Choroid plexus epithelial cell (primary cell): ENCODE measurements around the gene MAP7D2.
"Not testable (repeated sequence)": the region's sequence is repeated elsewhere in the genome, so short reads cannot be mapped to it uniquely, and the experiment has no call there.

Experiments
- DNase-seq: peaks from one replicate; pipeline ENCODE4 v3.0.0-alpha.2; 2010; ENCODE audit warnings: low read depth
- H3K4me3 ChIP-seq: 2 replicates; pipeline ENCODE4 v1.5.1; 2011; ENCODE audit warnings: low read depth, mild to moderate bottlenecking, control low read depth, low read length, moderate library complexity
- CTCF ChIP-seq: conservative IDR thresholded peaks from 2 replicates; pipeline ENCODE4 v1.5.1; 2011; ENCODE audit warnings: low read depth, mild to moderate bottlenecking, control low read depth, inconsistent platforms, low read length, moderate library complexity

MAP7D2 gene

GRCh38 chrX:20132666-20133065, 16.0 kb upstream of the MAP7D2 start:
- H3K4me3 ChIP-seq = no peak overlapping the region
- TF ChIP-seq CTCF = no peak
- DNase-seq = no peak

- H3K4me3 ChIP-seq = no peak overlapping the region
- DNase-seq = no peak
- TF ChIP-seq CTCF = no peak
Measured at GRCh38 chrX:20130357-20130756, 13.7 kb upstream of the MAP7D2 start.

GRCh38 chrX:20129547-20129946, 12.8 kb upstream of the MAP7D2 start:
- TF ChIP-seq CTCF = no peak
- H3K4me3 ChIP-seq = no peak overlapping the region
- DNase-seq = no peak

- H3K4me3 ChIP-seq = no peak overlapping the region
- no peak for DNase-seq
- no peak for TF ChIP-seq CTCF
Measured at GRCh38 chrX:20128670-20129069, 12.0 kb upstream of the MAP7D2 start.

GRCh38 chrX:20127440-20127839, 10.7 kb upstream of the MAP7D2 start:
- DNase-seq, H3K4me3 ChIP-seq: not testable (repeated sequence)

GRCh38 chrX:20126833-20127232, 10.1 kb upstream of the MAP7D2 start:
- H3K4me3 ChIP-seq, DNase-seq: not testable (repeated sequence)

- H3K4me3 ChIP-seq = no peak overlapping the region
- DNase-seq = no peak
- TF ChIP-seq CTCF = no peak
Measured at GRCh38 chrX:20124964-20125363, 8.3 kb upstream of the MAP7D2 start.

- H3K4me3 ChIP-seq = no peak overlapping the region
- TF ChIP-seq CTCF = no peak
- no peak for DNase-seq
Measured at GRCh38 chrX:20118065-20118824, 1.5 kb upstream of the MAP7D2 start.
